RPMI8226 (cell line): Measurements from ENCODE around the gene KIT.

Experiments
- DNase-seq: peaks from one replicate; pipeline ENCODE4 v3.0.0-alpha.2; 2015

The KIT gene

DNA sequence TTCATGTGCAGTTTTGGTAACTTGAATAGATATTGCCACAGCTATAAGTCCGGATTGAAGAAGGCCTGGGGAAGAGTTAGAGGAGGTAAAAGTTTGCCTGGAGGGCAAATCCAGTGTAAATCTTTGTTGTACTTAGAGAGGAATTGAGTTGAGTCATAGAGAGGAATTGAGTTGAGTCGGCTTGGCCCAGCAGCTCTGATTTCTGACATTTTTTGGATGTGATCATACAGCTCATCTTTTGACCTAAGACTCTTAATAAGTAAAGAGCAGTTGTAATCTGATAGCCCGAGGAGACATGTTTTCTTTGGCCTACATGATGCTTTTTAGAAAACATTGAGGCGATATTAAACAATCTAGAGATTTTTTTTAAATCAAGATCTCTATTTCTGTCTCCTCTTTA, 3.9 kb downstream of the KIT start:
- DNase-seq, result no peak

DNA sequence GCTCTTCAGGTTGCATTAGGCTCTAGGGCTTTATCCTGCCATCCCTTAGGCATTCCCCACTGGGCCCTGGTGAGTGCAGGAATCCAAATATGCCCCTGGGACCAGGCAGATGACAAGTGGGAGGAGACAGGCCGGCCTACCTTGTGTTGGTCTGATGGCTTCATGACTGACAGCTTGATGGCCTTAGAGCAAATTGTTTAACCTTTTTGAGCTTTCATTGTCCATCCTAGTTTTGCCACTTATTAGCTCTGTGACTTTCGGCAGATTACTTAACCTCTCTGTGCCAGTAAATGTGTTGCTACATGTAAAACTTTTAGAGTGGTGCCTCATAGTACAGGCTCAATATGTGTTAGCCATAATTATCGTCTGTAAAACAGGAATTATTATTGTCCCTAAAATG, 4.4 kb downstream of the KIT start:
- DNase-seq, result no peak

DNA sequence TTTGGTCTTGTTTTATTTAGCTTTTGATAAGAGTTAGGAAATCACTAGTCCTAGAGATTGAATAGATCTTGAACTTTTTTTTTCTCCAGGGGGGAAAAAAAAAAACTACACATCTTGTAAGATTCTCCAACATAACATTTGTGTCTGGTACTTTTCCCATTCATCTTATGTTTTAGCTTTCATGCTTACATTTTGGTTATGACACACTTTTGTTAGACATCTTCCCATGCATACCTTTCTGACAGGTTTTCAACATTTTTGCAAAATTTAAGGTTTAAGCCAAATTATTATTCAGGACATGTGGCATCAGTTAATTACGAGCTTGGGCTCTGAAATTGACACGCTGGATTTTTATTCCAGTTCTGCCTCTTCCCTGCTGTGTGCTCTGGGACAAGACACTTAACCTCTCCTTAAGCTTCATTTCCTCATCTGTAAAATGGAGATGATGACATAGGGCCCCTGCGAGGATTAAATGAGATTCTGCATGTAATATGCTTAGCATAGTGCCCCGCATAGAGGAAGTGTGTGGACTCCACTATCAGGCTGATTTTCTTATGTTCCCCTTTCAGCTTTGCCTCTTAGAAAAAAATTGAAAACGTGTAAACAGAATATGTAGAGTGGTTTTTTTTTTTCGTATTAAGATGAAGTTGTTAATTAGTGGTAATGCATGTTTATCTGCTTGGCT, 5.3 kb downstream of the KIT start:
- no peak for DNase-seq

DNA sequence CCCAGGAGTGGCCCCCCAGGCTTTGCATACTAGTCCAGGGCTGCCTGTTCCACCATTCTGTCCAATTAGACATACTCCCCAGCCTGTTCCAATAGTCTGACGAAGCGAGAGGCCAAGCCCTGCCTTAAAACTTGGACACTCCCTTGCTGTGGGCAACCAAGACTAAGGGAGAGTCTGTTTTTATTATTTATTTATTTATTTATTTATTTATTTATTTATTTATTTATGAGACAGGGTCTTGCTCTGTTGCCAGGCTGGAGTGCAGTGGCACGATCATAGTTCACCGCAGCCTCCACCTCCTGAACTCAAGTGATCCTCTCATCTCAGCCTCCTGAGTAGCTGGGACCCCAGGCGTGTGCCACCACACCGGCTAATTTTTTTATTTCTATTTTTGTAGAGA, 6.6 kb downstream of the KIT start:
- no peak for DNase-seq

DNA sequence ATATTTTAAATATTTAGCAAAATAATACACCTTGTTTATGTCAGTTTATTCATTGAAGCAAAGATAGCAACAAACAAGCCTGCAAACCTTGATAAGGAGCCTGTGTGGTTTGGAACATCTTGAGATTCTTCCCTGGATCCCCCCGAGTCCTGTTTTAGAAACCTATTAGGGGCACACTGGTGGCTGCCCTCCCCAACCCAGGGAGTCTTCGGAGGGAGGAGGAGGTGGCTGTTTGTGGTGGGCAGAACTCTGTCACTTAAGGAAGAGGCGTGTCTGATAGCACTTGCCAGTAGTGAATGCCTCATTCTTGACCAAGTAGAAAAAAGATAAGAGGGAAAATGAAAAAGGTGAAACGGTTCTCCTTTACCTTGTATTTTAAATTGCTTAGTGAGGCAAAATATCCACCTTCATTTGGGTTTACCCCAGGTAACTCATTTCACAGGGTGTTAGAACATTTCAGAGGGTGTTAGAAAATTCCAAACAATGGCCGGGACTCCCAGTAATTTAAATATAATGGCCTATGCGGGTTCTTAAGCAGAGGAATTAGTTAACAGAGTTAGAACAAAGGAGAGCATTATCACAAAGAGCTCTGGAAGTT, 10.4 kb downstream of the KIT start:
- no peak for DNase-seq

GRCh38 chr4:54669831-54670230, 12.1 kb downstream of the KIT start:
- no peak for DNase-seq

GRCh38 chr4:54675721-54676461, 18.1 kb downstream of the KIT start:
- DNase-seq, result peak; percentile 72

DNA sequence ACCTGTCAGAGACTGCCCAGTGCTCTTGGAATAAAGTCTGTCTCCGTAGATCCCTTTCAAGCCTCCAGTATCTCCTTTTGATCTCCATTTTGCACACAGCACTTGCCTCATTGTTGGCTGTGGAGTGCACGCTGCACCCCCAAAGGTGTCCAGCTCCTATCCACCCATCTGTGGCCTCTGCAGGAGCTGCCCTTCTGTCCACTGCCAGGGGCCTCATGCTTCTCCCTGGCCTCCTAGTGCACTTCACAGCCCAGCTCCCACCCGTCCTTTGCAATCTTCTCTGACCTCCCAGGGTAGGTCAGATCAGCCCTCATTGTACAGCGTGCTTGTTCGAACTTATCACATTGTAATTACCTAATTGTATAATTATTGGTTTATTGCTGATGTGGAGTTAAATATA, 18.9 kb downstream of the KIT start:
- DNase-seq, result no peak

DNA sequence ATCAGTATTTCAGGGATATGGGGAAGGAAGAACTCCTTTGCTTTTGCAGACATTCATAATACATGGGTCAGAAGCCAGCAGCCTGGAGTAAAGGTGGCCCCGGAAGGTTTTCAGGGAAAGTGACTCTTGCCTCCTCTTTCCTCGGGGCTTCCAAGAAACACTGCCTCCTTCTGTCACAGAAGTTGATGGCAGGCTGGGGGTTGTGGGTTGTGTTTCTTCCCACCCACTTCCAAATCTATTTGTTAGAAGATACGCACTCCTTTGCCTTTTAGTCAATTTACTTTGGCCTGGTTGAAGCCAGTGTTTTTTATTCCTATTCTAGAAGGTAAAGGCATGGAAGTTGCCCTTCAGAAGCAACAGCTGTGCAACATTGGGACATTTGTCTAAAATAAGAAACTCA, 19.7 kb downstream of the KIT start:
- DNase-seq, result no peak

- no peak for DNase-seq
Observed at GRCh38 chr4:54677853-54678650, 20.3 kb downstream of the KIT start.

DNA sequence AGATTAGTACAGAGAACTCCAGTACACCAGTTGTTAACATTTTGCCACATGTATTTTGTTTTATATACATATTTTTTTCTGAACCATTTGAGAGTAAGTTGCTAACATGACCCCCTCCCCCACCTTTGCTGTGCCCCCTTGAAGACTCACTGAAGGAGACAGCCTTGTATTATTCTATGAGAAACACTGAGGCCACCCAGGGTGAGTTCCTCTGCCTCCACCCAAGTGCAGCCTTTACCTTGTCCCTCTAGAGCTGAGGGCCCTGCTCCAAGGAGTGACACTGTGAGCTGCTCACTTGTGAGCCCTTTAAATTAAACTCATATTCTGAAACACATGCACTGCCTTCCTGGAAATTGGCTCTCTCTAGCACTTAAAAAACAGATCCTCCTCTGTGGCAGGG, 21.1 kb downstream of the KIT start:
- no peak for DNase-seq

GRCh38 chr4:54679813-54680212, 22.1 kb downstream of the KIT start:
- DNase-seq, result no peak

- DNase-seq, result peak; percentile 56
Observed at GRCh38 chr4:54683616-54684346, 26.0 kb downstream of the KIT start.

DNA sequence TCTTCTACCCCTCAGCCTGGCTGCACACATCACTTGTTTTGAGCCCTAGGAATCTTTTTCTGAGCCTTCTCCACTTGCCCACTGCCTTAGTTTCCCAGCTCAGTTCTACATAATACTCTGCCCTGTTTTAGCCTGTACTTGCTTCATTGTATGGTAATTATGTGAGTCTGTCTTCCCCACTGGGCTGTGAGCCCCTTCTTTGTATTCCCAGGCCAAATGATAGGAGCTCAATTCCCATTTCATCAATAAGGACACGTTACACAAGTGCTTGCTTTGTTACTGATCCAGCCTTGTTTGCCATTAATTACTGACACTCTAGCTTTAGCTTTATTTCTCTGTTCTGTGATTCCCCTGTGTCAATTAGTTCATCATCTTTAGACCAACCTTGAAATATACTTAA, 28.1 kb downstream of the KIT start:
- DNase-seq, result no peak

DNA sequence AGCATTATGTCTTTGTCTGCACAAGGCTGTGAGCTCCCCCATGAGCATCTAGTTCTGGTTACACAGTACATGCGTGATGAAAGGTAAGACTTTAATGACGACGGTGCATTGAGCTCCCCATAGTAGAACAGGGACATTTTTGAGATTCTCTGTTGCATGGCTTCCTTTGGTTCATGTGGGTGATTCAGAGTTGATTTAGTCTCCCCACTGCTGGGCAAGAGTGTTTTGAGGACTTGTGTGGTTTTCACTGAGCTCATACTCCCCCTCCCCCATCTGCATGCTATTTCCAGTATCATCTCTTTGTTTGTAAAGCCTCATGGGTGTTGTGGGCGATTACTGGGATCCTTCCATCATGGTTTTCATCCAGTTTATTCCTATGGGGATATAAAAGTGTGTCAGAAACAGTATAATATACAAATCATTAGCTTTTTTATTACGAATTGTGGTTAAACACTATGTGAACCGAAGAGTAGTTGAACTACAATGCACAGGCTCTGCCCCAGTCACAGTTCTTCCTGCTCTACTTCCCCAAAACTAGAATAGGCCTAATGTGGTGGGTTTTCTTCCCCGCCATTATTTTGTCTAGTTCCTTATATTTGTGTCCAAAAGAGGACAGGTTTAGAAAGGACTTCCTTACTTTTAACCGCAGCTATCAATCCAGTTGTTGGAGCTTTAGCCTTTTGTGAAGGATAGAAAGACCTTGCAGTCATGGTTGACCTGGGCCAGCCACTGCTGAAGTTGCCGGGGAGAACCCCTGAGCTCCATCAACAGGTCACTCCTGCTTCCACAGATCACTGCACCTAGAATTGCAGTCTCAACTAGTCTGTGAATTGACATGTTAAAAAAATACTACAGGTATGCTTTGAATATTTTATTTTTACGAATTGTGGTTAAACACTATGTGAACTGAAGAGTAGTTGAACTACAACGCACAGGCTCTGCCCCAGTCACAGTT, 30.4 kb downstream of the KIT start:
- no peak for DNase-seq

- DNase-seq, result no peak
Observed at GRCh38 chr4:54695337-54695736, 37.6 kb downstream of the KIT start.

GRCh38 chr4:54695788-54696187, 38.0 kb downstream of the KIT start:
- no peak for DNase-seq

- no peak for DNase-seq
Observed at GRCh38 chr4:54696649-54697048, 38.9 kb downstream of the KIT start.

- DNase-seq, result no peak
Observed at GRCh38 chr4:54700986-54701385, 43.2 kb downstream of the KIT start.

- no peak for DNase-seq
Observed at GRCh38 chr4:54703182-54703581, 45.4 kb downstream of the KIT start.

GRCh38 chr4:54707406-54707805, 49.6 kb downstream of the KIT start:
- no peak for DNase-seq
